NCI-H187 treated with DMSO at 0.1 percent for 48 hours (cell line): ENCODE measurements around the gene EPHB4.
"Not testable (repeated sequence)": the region's sequence is repeated elsewhere in the genome, so short reads cannot be mapped to it uniquely, and the experiment has no call there.

ENCODE experiments used
- DNase-seq: peaks from one replicate; lab custom pipeline; 2025; lab: John Stamatoyannopoulos, UW

Gene EPHB4

DNA sequence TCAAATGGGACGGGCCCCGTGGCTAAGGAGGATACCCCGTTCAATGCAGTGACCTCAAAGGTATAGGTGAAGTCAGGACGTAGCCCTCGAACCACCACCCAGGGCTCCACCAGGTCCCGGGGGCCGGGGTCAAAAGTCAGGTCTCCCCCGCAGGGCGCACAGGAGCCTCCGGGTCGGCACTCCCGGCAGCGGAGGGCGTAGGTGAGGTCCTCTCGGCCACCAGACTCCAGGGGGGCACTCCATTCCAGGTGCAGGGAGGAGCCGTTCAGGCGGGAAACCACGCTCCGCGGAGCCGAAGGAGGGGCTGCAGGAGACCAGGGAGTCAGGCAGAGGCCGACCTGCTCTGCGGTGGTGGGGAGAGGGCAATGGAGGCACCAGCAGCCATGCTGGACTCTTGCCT is 7.7 kb downstream of the EPHB4 start:
- no peak for DNase-seq

DNA sequence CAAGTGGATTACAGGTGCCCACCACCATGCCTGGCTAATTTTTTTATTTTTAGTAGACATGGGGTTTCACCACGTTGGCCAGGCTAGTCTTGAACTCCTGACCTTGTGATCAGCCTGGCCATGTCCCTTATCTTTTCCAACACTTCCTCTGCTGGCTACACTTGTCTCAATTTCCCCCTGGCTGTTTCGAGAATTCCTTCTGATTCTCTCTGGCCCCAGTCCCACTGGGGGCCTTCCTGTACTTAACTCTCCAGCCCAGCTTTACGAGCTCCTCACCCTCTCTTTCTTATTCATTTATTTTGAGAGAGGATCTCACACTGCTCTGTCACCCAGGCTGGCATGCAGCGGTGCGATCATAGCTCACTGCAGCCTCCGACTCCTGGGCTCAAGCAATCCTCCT is 8.5 kb downstream of the EPHB4 start:
- DNase-seq: no peak

DNA sequence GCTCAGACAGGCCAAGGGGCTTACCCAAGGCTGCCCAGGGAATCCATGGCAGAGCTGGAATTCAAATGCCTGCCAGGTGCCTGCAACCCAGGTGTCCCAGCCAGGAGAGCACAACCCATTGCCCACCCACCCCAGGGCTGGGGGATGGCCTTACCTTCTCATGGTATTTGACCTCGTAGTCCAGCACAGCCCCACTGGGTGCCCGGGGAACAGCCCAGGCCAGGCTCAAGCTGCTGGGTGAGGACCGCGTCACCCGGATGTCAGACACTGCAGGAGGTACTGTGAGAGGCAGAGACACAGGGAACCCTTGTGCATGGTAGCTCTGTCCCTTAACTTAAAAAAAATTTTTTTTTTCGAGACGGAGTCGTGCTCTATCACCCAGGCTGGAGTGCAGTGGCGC is 9.0 kb downstream of the EPHB4 start:
- no peak for DNase-seq

DNA sequence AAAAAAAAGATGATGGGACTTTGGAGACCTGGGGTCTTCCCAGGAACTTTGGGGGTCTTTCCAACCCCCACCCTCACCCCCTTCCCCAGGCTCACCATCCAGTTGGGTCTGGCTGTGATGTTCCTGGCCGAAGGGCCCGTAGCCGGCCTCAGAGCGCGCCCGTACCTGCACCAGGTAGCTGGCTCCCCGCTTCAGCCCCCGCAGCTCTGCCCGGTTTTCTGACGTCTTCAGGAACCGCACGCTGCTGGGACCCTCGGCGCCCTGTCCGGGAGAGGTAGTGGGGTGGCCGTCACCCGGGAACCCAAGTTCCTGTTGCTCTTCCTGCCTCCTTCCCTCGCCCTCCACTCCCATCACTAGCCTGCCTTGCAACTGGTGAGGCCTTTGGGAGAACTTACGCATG is 10.2 kb downstream of the EPHB4 start:
- no peak for DNase-seq

DNA sequence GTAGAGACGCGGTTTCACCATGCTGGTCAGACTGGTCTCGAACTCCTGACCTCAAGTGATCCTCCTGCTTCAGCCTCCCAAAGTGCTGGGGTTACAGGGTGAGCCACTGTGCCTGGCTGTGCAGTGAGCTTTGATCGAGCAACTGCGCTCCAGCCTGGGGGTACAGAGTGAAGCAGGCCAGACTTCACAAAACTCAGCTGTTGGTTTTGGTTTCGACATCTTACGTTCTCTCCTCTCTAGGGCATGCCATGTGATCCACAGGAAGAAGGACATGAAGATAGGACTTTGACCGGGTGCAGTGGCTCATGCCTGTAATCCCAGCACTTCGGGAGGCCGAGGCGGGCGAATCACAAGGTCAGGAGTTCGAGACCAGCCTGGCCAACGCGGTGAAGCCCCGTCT is 10.8 kb downstream of the EPHB4 start:
- DNase-seq: not testable (repeated sequence)

DNA sequence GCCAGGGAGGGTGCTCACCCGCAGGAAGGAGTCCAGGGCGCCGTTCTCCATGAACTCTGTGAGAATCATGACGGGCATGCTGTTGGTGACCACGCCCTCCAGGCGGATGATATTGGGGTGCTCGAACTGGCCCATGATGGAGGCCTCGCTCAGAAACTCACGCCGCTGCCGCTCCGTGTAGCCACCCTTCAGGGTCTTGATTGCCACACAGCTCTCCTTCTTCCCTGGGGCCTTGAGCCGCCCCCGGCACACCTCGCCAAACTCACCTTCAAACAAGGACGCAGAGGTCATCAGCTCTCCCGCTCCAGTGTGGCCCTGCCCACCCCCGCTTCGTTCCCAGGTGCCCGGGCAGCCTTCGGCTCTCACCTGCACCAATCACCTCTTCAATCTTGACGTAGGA is 14.6 kb downstream of the EPHB4 start:
- DNase-seq: no peak

DNA sequence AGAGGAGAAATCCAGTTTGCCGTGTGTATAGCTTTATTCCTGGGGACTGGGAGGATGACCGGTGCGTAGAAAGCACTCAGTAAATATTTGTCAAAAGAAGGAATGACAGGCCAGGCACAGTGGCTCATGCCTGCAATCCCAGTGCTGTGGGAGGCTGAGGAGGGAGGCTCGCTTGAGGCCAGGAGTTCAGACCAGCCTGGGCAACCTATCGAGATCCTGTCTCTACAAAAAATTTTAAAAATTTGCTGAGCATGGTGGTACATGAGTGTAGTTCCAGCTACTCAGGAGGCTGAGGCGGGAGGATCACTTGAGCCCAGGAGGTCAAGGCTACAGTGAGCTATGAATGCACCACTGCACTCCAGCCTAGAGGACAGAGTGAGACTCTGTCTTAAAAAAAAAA is 15.8 kb downstream of the EPHB4 start:
- no peak for DNase-seq

DNA sequence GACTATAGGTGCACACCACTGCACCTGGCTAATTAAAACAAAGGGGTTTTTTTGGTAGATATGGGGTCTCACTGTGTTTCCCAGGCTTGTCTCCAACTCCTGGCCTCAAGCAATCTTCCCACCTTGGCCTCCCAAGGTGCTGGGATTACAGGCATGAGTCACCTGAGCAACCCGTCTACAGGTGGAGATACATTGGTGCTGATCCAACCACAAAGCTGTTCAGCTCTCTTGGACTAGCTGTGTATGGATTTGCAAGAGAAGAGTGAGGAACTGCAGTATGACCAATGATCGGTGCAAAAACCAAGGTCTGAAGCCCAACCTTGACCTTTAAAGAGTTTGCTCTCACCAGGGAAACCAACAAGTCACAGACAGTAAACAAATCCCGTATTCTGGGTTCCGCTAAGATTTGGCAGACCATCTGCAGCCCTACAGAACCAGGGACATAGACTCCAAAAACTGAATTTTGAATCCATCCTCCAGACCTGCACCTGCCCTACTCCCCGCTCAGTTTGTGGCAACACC is 18.9 kb downstream of the EPHB4 start:
- no peak for DNase-seq

DNA sequence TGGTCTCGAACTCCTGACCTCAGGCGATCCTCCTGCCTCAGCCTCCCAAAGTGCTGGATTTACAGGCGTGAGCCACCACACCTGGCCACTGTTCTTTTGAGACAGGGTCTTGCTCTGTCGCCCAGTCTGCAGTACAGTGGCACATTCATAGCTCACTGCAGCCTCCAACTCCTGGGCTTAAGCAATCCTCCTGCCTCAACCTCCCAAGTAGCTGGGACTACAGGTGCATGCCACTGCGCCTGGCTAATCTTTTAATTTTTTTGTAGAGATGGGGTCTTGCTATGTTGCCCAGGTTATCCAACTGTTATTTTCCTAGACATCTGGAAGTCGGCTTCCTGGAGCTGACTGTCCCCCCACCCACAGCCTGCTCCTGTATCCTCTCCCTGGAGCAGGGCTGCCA is 20.4 kb downstream of the EPHB4 start:
- DNase-seq: not testable (repeated sequence)

DNA sequence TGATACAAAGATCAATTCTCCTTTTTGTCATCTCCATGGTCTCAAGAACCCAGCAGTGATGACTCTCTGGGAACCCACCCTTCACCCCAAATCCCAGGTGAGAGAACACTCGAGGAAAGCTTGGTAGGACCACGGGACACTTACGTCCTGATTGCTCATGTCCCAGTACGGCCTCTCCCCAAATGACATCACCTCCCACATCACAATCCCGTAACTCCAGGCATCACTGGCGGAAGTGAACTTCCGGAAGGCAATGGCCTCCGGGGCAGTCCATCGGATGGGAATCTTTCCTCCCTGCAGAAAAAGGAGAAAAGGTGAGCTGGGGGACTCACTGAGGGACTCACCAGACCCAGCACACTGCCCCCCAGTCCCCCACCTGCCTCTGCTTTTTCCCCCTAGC is 21.0 kb downstream of the EPHB4 start:
- DNase-seq: no peak

DNA sequence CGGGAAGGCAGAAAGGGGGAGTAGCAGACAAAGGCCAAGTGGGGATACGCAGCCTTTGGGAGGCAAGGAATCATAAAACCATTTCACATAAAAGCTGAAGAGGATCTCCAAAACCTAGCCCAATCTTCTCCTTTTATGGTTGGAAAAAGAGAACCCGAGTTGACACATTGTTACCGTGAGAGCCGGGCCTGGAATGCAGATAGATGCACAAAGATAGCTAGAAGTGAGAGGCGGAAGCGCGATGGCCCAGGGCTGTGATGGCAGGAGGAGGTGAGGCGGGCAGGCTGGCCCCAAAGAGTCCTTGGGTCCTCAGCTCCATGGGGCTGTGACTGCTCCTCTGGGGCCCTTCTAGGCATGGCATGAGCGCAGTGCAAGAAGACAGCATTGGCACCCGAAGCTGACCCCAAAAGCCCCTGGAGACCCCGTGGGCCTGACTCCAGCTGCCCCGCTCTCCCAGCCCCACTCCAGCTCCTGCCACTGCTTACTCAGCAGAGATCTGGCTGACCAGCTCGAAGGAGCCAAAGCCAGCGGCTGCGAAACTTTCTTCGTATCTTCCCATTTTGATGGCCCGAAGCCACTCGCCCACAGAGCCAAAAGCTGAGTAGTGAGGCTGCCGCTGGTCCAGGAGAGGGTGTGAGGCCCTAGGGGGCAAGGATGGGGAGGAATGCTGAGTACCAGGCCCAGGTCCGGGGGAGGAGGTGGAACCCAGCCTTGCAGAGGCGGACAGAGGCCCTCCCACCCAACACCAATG is 22.5 kb downstream of the EPHB4 start:
- no peak for DNase-seq

DNA sequence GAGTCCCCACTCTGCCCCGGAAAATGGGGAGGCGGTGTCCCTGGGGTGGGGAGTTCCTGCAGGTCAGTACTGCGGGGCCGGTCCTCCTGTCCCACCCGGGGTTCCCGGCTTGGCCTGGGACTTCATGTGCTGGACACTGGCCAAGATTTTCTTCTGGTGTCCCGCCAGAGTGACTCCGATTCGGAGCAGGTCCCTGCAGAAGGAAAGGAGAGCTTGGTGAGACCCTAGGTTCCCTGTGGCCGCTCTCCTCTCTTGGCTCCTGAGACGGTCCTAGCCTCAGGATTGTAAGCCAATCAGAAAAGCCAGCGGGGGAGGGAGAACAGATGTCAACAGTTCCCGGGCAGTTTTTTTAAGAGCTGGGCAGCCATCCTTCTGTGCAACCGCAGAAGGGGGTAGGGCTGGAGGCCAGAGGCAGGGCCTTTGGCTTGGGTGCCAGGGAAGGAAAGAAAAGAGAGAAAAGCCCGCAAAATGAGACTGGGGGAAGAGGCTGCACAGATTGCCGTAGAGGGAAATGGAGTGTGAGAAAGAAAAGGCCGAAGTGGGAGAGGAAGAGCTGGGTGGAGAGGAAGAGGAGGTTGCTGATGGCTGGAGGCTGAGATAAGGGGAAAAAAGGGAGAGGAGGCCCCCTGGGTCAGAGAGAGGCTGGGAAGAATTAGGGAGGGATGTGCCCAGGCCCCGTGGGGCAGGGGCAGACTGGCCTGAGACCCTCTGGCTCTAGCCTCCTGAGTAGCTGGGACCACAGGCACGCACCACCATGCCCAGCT is 23.7 kb downstream of the EPHB4 start:
- DNase-seq: peak; percentile 27

DNA sequence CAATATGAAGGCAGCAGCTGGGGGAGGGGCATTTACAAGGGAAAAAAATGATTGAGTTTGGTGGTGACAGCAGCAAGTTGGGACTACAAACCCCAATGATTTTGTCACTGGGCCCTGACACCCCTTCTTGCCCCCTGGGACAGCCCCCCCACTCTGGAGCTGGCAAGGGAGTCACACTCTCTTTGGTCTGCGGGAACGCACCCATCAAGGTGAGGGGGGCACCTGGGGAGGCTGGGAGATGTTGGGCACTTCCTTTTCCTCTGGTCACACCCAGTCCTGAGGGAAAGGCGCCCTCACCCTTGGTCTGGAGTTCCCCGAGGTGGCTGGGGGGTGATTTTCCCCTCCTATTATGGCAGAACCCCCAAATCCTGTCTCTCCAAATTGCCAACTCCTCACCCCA is 24.4 kb downstream of the EPHB4 start:
- no peak for DNase-seq

DNA sequence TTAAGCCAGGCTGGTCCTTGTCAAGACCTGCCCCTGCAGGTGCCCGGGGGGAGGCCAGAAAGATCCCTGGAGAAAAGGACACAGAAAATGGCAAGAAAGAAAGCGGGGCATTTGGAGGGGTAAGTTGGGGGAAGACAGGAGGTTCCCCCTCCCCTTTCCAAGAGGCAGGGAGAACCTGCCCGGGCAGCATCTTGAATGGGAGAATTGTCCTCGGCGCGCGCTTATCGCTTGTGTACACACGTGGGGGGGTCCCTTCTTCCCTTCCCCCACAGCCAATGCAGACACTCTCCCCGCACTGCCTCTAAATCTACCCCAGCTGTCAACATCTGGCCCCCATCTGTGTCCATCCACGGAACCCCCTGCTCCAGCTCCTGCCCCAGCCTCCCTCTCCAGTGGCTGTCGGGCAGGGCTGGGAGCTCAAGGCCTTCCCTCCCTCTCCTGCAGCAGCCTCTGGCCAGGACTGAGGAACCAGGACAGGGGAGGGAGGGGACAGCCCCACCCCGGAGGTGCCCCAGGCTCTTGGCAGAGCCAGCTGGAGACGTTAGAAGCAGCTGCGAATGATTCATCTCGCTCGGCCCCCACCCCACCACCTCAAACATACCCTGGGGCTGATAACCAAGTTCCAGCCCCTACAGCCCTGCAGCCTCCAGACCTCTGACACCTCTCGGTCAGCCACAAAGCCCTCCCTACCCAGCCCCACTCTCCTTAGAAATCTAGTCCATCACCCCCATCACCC is 25.3 kb downstream of the EPHB4 start:
- DNase-seq: no peak

DNA sequence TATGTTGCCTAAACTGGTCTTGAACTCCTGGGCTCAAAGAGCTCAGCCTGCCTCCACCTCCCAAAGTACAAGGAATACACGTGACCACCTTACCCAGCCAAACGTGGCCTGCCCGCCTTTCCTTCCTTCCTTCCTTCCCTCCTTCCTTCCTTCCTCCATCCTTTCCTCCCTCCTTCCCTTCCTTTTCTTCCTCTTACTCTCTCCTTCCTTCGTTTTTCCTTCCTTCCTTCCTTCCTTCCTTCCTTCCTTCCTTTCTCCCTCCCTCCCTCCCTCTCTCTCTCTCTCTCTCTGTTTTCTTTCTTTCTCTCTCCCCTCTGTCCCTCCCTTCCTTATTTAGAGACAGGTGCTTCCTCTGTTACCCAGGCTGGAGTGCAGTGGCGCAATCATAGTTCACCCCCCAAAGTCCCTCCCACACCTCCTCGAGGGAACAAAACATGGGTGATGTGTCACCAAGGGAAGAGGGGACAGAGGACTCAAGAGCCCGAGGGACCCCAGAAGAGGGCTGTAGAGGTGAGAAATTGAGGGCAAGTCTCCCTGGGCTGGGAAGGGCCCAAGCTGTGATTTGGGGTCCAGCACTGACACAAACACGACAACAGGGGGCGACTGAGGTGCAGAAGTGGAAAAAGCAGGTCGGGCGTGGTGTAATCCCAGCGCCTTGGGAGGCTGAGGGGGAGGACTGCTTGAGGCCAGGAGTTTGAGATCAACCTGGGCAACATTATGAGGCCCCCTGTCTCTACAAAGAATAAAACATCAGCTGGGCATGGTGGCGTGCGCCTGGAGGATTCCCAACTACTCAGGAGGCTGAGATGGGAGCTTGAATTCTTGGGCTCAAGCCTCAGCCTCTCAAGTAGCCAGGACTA is 28.1 kb downstream of the EPHB4 start:
- DNase-seq: no peak

DNA sequence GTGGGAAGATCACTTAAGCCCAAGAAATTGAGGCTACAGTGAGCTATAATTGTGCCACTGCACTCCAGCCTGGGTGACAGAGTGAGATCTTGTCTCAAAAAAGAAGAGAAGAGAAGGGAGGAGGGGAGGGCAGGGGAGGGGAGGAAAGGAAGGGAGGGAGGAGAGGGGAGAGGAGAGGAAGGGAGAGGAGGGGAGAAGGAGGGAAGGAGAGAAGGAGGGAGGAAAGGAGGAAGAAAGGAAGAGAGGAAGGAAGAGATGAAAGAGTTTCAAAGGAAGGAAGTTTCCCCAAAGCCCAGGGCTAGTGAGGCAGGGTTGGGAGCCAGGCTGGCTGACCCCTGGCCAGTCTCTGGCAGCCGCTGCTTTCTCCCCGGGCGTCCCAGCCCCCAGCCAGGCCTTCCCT is 32.6 kb downstream of the EPHB4 start:
- DNase-seq: no peak

DNA sequence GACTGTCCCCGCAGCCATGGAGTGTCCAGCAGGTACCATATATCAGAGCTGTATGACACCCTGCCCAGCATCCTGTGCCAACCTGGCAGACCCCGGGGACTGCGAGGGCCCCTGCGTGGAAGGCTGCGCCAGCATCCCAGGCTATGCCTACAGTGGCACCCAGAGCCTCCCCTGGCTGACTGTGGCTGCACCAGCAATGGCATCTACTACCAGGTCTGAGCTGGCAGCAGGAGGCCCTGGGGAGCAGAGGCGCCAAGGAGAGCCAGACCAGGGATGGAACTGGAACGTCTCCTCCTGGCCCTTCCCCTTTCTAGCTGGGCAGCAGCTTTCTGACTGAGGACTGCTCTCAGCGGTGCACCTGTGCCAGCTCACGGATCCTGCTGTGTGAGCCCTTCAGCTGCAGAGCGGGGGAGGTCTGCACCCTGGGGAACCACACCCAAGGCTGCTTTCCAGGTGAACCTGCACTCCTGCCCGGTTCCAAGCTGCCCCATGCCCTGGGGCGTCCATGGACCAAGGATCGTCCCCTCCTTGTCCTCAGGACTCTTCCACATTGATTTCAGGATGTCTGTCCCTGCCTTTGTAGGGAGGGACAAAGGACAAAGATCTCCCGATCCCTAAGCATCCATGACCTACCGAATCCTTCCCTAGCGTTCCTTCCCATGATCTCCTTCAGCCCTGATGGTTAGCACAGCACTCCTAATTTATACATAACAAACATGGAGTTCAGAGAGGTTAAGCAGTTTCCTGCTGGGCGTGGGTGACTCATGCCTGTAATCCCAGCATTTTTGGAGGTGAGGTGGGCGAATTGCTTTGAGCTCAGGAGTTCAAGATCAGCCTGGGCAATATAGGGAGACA is 33.3 kb downstream of the EPHB4 start:
- DNase-seq: no peak

DNA sequence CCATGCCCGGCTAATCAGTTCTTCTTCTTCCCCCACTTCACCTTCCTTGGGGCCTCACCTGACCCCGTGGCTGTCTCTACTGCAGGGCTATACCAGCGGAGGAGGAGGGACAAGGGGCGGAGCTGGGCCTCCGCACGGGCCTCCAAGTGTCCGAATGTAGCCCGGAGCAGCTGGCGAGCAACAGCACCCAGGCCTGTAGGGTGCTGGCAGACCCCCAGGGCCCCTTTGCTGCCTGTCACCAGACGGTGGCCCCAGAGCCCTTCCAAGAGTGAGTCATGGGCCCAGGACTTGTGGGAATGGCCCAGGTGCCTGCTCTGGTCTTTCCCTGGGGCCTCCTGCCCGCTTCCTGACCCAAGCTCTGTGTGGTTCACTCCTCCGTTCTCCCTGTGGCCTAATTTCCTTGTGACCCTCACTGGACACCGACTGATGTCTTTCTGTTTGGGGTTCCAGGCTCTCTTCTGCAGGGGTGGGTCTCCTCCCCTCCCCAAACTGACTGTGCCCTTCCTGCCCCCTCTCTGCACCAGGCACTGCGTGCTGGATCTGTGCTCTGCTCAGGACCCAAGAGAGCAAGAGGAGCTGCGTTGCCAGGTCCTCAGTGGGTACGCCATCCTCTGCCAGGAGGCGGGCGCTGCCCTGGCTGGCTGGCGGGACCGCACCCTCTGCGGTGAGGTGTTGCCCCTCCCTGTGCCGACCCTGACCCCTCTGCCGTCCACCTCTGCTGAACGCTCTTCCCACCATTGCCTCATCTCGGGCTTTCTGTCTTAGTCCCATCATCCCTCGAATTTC is 35.2 kb downstream of the EPHB4 start:
- no peak for DNase-seq

DNA sequence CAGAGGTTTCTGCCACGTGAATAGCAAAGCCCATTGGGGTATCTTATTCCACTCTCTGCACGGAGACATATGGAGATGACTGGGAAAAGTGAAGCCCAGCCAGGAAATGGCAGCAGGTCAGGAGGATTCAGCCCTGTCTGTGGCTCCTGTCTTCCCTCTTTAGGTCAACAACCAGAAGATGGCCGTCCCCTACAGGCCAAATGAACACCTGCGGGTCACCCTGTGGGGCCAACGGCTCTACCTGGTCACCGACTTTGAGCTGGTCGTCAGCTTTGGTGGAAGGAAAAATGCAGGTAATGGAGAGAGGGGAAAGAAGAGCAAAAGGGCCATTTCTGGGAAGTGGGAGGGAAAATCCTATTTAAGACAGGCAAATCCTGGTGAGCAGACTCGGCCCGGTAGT is 38.3 kb downstream of the EPHB4 start:
- no peak for DNase-seq

DNA sequence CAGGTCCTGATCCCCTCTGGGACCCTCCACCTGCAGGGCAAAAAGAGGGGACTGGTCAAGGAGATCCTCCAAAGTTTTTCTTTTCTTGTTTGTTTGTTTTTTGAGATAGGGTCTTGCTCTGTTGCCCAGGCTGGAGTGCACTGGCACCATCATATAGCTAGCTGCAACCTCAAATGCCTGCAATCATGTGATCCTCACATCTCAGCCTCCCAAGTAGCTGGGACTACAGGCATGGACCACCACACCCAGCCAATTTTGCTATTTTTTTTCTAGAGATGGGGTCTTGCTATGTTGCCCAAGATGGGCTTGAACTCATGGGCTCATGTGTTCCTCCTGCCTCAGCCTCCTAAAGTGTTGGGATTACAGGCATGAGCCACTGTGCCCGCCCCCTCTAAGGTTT is 41.0 kb downstream of the EPHB4 start:
- no peak for DNase-seq
